CD4-positive, alpha-beta T cell treated with Interleukin-17A for 4 hours (primary cell): ENCODE results near the gene TMEM185A.
A peak's percentile ranks its signal among the peaks of the same experiment; 100 is the strongest.
"Not testable (repeated sequence)": the region's sequence is repeated elsewhere in the genome, so short reads cannot be mapped to it uniquely, and the experiment has no call there.

Experiments used
- DNase-seq: peaks from one replicate; pipeline ENCODE4 v3.0.0-alpha.2; 2020; ENCODE audit warnings: mixed read lengths

TMEM185A gene

GRCh38 chrX:149631234-149632165 lies at the start of gene TMEM185A:
TMEM185A (minus strand) TSS chrX:149631792; CDS start chrX:149631580, 212 bp downstream.
- DNase-seq: peak; percentile 81

GRCh38 chrX:149681182-149681581 lies 49.6 kb upstream of the TMEM185A start:
- no peak for DNase-seq

GRCh38 chrX:149679164-149679678 lies 47.6 kb upstream of the TMEM185A start:
- not testable (repeated sequence) for DNase-seq

GRCh38 chrX:149675554-149675953 lies 44.0 kb upstream of the TMEM185A start:
- not testable (repeated sequence) for DNase-seq

GRCh38 chrX:149675088-149675487 lies 43.5 kb upstream of the TMEM185A start:
- not testable (repeated sequence) for DNase-seq

GRCh38 chrX:149660613-149661012 lies 29.0 kb upstream of the TMEM185A start:
- not testable (repeated sequence) for DNase-seq

GRCh38 chrX:149656260-149656884 lies 24.8 kb upstream of the TMEM185A start:
- DNase-seq: not testable (repeated sequence)

GRCh38 chrX:149652232-149652981 lies 20.8 kb upstream of the TMEM185A start:
- no peak for DNase-seq

GRCh38 chrX:149650162-149650561 lies 18.6 kb upstream of the TMEM185A start:
- no peak for DNase-seq

GRCh38 chrX:149648932-149649331 lies 17.3 kb upstream of the TMEM185A start:
- DNase-seq: no peak

GRCh38 chrX:149647505-149647904 lies 15.9 kb upstream of the TMEM185A start:
- no peak for DNase-seq

GRCh38 chrX:149643496-149643895 lies 11.9 kb upstream of the TMEM185A start:
- no peak for DNase-seq

GRCh38 chrX:149641835-149642234 lies 10.2 kb upstream of the TMEM185A start:
- DNase-seq: no peak

GRCh38 chrX:149641432-149641831 lies 9.8 kb upstream of the TMEM185A start:
- no peak for DNase-seq

GRCh38 chrX:149639568-149639967 lies 8.0 kb upstream of the TMEM185A start:
- DNase-seq: no peak

- no peak for DNase-seq
Observed at GRCh38 chrX:149638860-149639259, 7.3 kb upstream of the TMEM185A start.

GRCh38 chrX:149633511-149633910 lies 1.9 kb upstream of the TMEM185A start:
- no peak for DNase-seq

- no peak for DNase-seq
Observed at GRCh38 chrX:149630681-149631233, 835 bp downstream of the TMEM185A start.

- DNase-seq: no peak
Observed at GRCh38 chrX:149629730-149630387, 1.7 kb downstream of the TMEM185A start.

- DNase-seq: no peak
Observed at GRCh38 chrX:149628768-149629167, 2.8 kb downstream of the TMEM185A start.

- DNase-seq: no peak
Observed at GRCh38 chrX:149628280-149628679, 3.3 kb downstream of the TMEM185A start.

GRCh38 chrX:149626829-149627228 lies 4.8 kb downstream of the TMEM185A start:
- not testable (repeated sequence) for DNase-seq
